Ovary (tissue), 9 donors: ENCODE data around the gene DCUN1D4. TPM values are rescaled to one million over a fixed set of nuclear protein-coding genes. Genes with fewer than 3 reads are reported as not detected.

ENCODE experiments used
- DNase-seq, 5 donors: peaks; one replicate each; pipeline ENCODE4 v3.0.0-alpha.2; 2019 to 2020
- H3K27ac ChIP-seq, 2 donors: fragments of 200-600 bp; one replicate each; pipeline versions ENCODE4 v1.5.1 to v1.8.0; 2019 to 2022
- H3K27me3 ChIP-seq: fragments of 200-600 bp; one replicate; pipeline ENCODE4 v1.8.0; 2022
- H3K36me3 ChIP-seq: fragments of 200-600 bp; sonication (generic); one replicate; pipeline ENCODE4 v1.5.1; 2019
- H3K4me1 ChIP-seq: one replicate; pipeline ENCODE4 v1.8.1; 2013; ENCODE audit warnings: mild to moderate bottlenecking, moderate library complexity; ENCODE audit not compliant: insufficient read depth
- H3K4me3 ChIP-seq: fragments of 200-600 bp; sonication (generic); one replicate; pipeline ENCODE4 v1.5.1; 2017
- H3K9me3 ChIP-seq, 2 donors: fragments of 200-600 bp in 1 of 2; sonication (generic) in 1 of 2; one replicate each; pipeline versions ENCODE4 v1.5.1 to v1.8.1; 2013 to 2019; ENCODE audit warnings: mild to moderate bottlenecking in 1 of 2, moderate library complexity in 1 of 2
- EP300 ChIP-seq: sonication (generic); formaldehyde crosslinking; IDR thresholded peaks from one replicate; pipeline ENCODE4 v1.6.1; 2017; ENCODE audit warnings: antibody characterized with exemption
- POLR2A ChIP-seq: fragments of 450-650 bp; IDR thresholded peaks from one replicate; pipeline ENCODE4 v1.6.1; 2017; ENCODE audit warnings: antibody characterized with exemption, mild to moderate bottlenecking, moderate library complexity
- WGBS, 3 donors: extraction: QIAGEN DNeasy Blood & Tissue Kit in 1 of 3; methylation state at CpG; one replicate each; pipeline versions ENCODE4 v1.1.5 to v1.1.7; 2013 to 2017; 5-methylcytosine and 5-hydroxymethylcytosine counted together
- intact Hi-C, 4 donors: fragments of 100-400 bp; cut with DNase I; formaldehyde crosslinking; loops; one replicate each; pipeline versions ENCODE4 v1.11.0 to v1.15.1; 2022 to 2023
- polyA plus RNA-seq, 2 donors: library from polyadenylated mRNA; stranded (reverse); fragments of 200-250 nt in 1 of 2; fragments of 350-450 nt in 1 of 2; fragmentation: Illumina TruSeq in 1 of 2; extraction: RNeasy Lipid Tissue Mini Kit (QIAGEN cat#74804) in 1 of 2; gene quantifications; one replicate each; pipeline ENCODE4 v1.2.3, GENCODE V29; 2013 to 2014
- total RNA-seq, 7 donors: library from RNA; depleted of rRNA in 2 of 7; stranded (reverse); fragments of >200 nt in 2 of 7; fragmentation: NEBNext Ultra II Directional in 3 of 7; extraction: Animal tissue kit (Norgen Biotek cat#: 25700) in 3 of 7; gene quantifications; one replicate each; pipeline versions ENCODE4 v1.1.0 to v1.2.4, GENCODE V29; 2016 to 2023
- TF ChIP-seq, protein P1 (sequence below), 3 donors: fragments of 450-650 bp in 2 of 3; fragments of 200-600 bp in 1 of 3; IDR thresholded peaks; one replicate each; pipeline versions ENCODE4 v1.5.1 to v1.8.0; 2016 to 2022; ENCODE audit warnings: antibody characterized with exemption in 3 of 3, mild to moderate bottlenecking in 1 of 3
- donor health status: DM: no; HTN: no; CAD: no; lungs with moderate emphysema.
- donor health status: DM: no; HTN: no; CAD: no.
- donor health status: Bipolar disorder and iron deficiency.
- donor health status: DM: yes; HTN: yes; CAD: no.
- donor health status: DM: no; HTN: no; CAD: no.
- donor health status: DM: yes; HTN: yes; CAD: no.

Gene DCUN1D4
- total and polyA plus RNA-seq, 9 donors = 20.7 to 102 (median 71.8) TPM

DNA sequence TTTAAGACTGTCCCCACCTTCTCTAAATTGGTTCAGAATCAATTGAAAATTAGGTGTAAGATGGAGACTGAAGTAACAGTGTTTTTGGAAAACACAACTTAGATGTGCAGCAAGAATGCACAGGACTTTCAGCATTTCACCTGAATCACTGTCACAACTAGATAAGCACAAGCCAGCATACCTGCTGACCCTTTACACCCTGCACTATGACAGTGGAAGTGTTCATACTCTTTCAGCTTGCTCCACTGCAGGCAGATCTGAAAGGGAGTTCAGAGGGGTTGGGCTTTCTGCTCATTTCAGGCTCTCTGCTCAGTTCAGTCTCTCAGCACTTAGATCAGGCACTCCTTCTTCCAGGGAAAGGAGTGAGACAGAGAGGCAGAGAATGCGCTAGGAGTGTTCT, 22.8 kb downstream of the DCUN1D4 start:
- WGBS, 3 donors = 98 to 100% (median 100%) methylated on average over 1 of the region's 1 CpG

GRCh38 chr4:51866835-51867234, 23.9 kb downstream of the DCUN1D4 start:
- Histone ChIP-seq H3K27me3 (no peaks in the 10 kb centered on the region), H3K27ac (no peak overlapping the region), H3K4me1 (no peaks in the 10 kb centered on the region), H3K9me3 (no peaks in the 10 kb centered on the region), H3K4me3 (no peak overlapping the region), H3K36me3 (no peaks in the 10 kb centered on the region)
- TF ChIP-seq POLR2A = no peak
- no peak for TF ChIP-seq EP300
- TF ChIP-seq, protein P1, sequence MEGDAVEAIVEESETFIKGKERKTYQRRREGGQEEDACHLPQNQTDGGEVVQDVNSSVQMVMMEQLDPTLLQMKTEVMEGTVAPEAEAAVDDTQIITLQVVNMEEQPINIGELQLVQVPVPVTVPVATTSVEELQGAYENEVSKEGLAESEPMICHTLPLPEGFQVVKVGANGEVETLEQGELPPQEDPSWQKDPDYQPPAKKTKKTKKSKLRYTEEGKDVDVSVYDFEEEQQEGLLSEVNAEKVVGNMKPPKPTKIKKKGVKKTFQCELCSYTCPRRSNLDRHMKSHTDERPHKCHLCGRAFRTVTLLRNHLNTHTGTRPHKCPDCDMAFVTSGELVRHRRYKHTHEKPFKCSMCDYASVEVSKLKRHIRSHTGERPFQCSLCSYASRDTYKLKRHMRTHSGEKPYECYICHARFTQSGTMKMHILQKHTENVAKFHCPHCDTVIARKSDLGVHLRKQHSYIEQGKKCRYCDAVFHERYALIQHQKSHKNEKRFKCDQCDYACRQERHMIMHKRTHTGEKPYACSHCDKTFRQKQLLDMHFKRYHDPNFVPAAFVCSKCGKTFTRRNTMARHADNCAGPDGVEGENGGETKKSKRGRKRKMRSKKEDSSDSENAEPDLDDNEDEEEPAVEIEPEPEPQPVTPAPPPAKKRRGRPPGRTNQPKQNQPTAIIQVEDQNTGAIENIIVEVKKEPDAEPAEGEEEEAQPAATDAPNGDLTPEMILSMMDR (IDR thresholded peaks at IDR 0.05) = no peak
- DNase-seq = no peak
- intact Hi-C loops = no loop called here
- WGBS, 3 donors = 95 to 98% (median 97%) methylated on average over 7 of the region's 7 CpGs

More for the DNA sequence above, 22.8 kb downstream of the DCUN1D4 start:
- Histone ChIP-seq H3K4me1 (no peaks in the 10 kb centered on the region), H3K27ac (no peak overlapping the region), H3K36me3 (no peaks in the 10 kb centered on the region), H3K9me3 (no peaks in the 10 kb centered on the region), H3K27me3 (no peaks in the 10 kb centered on the region), H3K4me3 (no peak overlapping the region)
- DNase-seq = no peak
- intact Hi-C loops = no loop called here
- TF ChIP-seq, protein P1 (IDR thresholded peaks at IDR 0.05) = no peak
- TF ChIP-seq POLR2A = no peak
- TF ChIP-seq EP300 = no peak

DNA sequence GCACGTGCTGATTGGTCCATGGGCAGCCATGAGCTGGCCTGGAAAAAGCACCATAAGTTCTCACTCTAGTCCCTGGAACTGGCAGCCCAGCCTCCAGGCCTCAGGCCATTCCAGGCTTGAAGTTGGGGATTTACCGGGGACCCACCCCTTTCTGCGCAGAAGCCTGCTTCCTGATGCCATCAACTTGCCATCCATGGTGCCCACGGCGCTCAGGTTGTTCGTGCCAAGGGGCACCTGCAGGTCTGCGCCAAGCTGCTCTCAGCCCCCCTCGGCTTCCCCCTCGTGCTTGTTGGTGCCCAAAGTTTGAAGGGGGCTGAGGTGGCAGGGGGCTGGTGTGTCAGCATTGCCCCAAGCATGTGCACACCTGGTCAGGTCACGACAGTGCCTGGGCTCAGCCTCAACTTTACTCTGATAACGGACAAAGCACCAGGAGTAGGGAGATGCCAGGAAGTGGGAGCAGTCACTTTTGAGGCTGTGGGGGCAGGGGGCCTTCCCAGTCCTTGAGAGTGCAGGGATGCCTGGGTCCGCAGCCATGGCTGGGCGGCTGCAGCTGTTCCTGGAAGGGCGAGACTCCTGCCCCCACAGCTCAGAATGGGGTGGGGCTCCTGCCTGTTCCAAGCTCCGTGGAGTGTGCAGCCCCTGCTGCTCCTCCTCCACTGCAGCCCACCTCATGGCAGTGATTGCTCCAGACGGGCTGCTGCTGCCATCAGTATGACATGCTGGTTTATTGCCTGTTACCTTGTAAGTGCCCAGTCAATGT, 24.9 kb downstream of the DCUN1D4 start:
- TF ChIP-seq EP300 (no peak), POLR2A (no peak)
- TF ChIP-seq, protein P1 (IDR thresholded peaks at IDR 0.05) = no peak
- H3K4me3 ChIP-seq = no peak overlapping the region
- no peak for DNase-seq
- WGBS, 3 donors = 93 to 96% (median 96%) methylated on average over 8 to 16 of the region's 16 CpGs
- intact Hi-C loops = no loop called here
- no peaks in the 10 kb centered on the region for H3K9me3 ChIP-seq
- H3K4me1 ChIP-seq = no peaks in the 10 kb centered on the region
- no peak overlapping the region for H3K27ac ChIP-seq
- no peaks in the 10 kb centered on the region for H3K27me3 ChIP-seq
- H3K36me3 ChIP-seq = no peaks in the 10 kb centered on the region

- TF ChIP-seq EP300 (no peak), POLR2A (no peak)
- TF ChIP-seq, protein P1 (IDR thresholded peaks at IDR 0.05) = no peak
- WGBS, 3 donors = 95 to 97% (median 96%) methylated on average over 2 of the region's 2 CpGs
- Histone ChIP-seq H3K36me3 (no peaks in the 10 kb centered on the region), H3K9me3 (no peaks in the 10 kb centered on the region), H3K27ac (no peak overlapping the region), H3K27me3 (no peaks in the 10 kb centered on the region), H3K4me1 (no peaks in the 10 kb centered on the region), H3K4me3 (no peak overlapping the region)
- no peak for DNase-seq
- intact Hi-C loops = no loop called here
These were observed 25.5 kb downstream of the DCUN1D4 start for GRCh38 chr4:51868449-51868847.
